Measurements from ENCODE around the gene BHLHE40.

GRCh38 chr3:5020242-5020722, 41.0 kb downstream of the BHLHE40 start:
- TF ChIP-seq POLR2AphosphoS5 (IDR thresholded peaks at IDR 0.05; ENCODE audit: low read depth, low read length) (no peak), USF2 (IDR thresholded peaks at IDR 0.05; ENCODE audit: low read length) (no peak), JUND (IDR thresholded peaks at IDR 0.05; ENCODE audit: low read length) (no peak)
